ENCODE results near the gene SUSD1.

Gene SUSD1

GRCh38 chr9:111999319-111999718 is 175.8 kb downstream of the SUSD1 start:
- no peak overlapping the region for H3K4me3 ChIP-seq (ENCODE audit: low read depth, low read length)
- H3K9me3 ChIP-seq (ENCODE audit: control insufficient read depth, insufficient read depth, low read depth, low read length) = no peaks in the 10 kb centered on the region
- ChIA-PET POLR2A (no interaction called here), CTCF (no interaction called here)
- TF ChIP-seq ZBTB6 (tag by site-specific recombination; IDR thresholded peaks at IDR 0.05) (no peak), ZNF184 (tag by site-specific recombination; IDR thresholded peaks at IDR 0.05) (no peak), ZNF623 (tag by site-specific recombination; IDR thresholded peaks at IDR 0.05) (no peak), ZNF341 (tag by site-specific recombination; IDR thresholded peaks at IDR 0.05; ENCODE audit: low read depth) (no peak), ZFP3 (tag by site-specific recombination; IDR thresholded peaks at IDR 0.05; ENCODE audit: low read depth) (no peak), ZNF223 (tag by site-specific recombination; IDR thresholded peaks at IDR 0.05) (no peak), SETDB1 (IDR thresholded peaks at IDR 0.05; ENCODE audit: insufficient read length, low read length) (no peak), SCRT1 (tag by site-specific recombination; IDR thresholded peaks at IDR 0.05; ENCODE audit: borderline replicate concordance) (no peak), MZF1 (tag by site-specific recombination; IDR thresholded peaks at IDR 0.05; ENCODE audit: borderline replicate concordance) (no peak)
- H3K27ac ChIP-seq (ENCODE audit: extremely low read depth, low read depth, low read length) = no peak overlapping the region
- no peaks in the 10 kb centered on the region for H3K4me1 ChIP-seq (ENCODE audit: control insufficient read depth, insufficient read depth, low read length)
- no peaks in the 10 kb centered on the region for H3K36me3 ChIP-seq (ENCODE audit: control insufficient read depth in 2 of 2, insufficient read depth in 1 of 2, low read length in 2 of 2)

GRCh38 chr9:111997831-111998230 is 177.3 kb downstream of the SUSD1 start:
- Histone ChIP-seq H3K9me3 (ENCODE audit: control insufficient read depth, insufficient read depth, low read depth, low read length) (no peaks in the 10 kb centered on the region), H3K27ac (ENCODE audit: extremely low read depth, low read depth, low read length) (no peak overlapping the region), H3K4me3 (ENCODE audit: low read depth, low read length) (no peak overlapping the region), H3K4me1 (ENCODE audit: control insufficient read depth, insufficient read depth, low read length) (no peaks in the 10 kb centered on the region), H3K36me3 (ENCODE audit: control insufficient read depth in 2 of 2, insufficient read depth in 1 of 2, low read length in 2 of 2) (no peaks in the 10 kb centered on the region)
- ChIA-PET CTCF (no interaction called here), POLR2A (no interaction called here)
- TF ChIP-seq ZNF707 (tag by site-specific recombination; IDR thresholded peaks at IDR 0.05) (no peak), ZNF280C (tag by site-specific recombination; IDR thresholded peaks at IDR 0.05) (no peak)

GRCh38 chr9:111994831-111995458 is 180.2 kb downstream of the SUSD1 start:
- Histone ChIP-seq H3K9me3 (ENCODE audit: control insufficient read depth, insufficient read depth, low read depth, low read length) (no peaks in the 10 kb centered on the region), H3K4me1 (ENCODE audit: control insufficient read depth, insufficient read depth, low read length) (no peaks in the 10 kb centered on the region), H3K36me3 (ENCODE audit: control insufficient read depth in 2 of 2, insufficient read depth in 1 of 2, low read length in 2 of 2) (no peaks in the 10 kb centered on the region), H3K4me3 (ENCODE audit: low read depth, low read length) (no peak overlapping the region), H3K27ac (ENCODE audit: extremely low read depth, low read depth, low read length) (no peak overlapping the region)
- CTCF ChIA-PET = no interaction called here
- POLR2A ChIA-PET = interaction anchor here (0.6 kb wide), 1 partner anchor 29 kb away, joined by 8 read pairs; no protein-coding TSS in a partner anchor
- TF ChIP-seq ZNF488 (tag by site-specific recombination; IDR thresholded peaks at IDR 0.05) = no peak
- no peak for TF ChIP-seq ZNF239 (tag by site-specific recombination; IDR thresholded peaks at IDR 0.05)
- TF ChIP-seq ZNF791 (tag by site-specific recombination; IDR thresholded peaks at IDR 0.05) = no peak
- TF ChIP-seq ZNF645 (tag by site-specific recombination; IDR thresholded peaks at IDR 0.05) = no peak
- TF ChIP-seq ZNF26 (tag by site-specific recombination; IDR thresholded peaks at IDR 0.05) = no peak
- TF ChIP-seq ZNF148 (tag by site-specific recombination; IDR thresholded peaks at IDR 0.05; ENCODE audit: borderline replicate concordance) = no peak
- no peak for TF ChIP-seq MYNN (tag by site-specific recombination; IDR thresholded peaks at IDR 0.05; ENCODE audit: borderline replicate concordance)
- no peak for TF ChIP-seq ZFP3 (tag by site-specific recombination; IDR thresholded peaks at IDR 0.05; ENCODE audit: low read depth)
- no peak for TF ChIP-seq ZBTB44 (tag by site-specific recombination; IDR thresholded peaks at IDR 0.05)
- no peak for TF ChIP-seq ZNF596 (tag by site-specific recombination; IDR thresholded peaks at IDR 0.05)

Measured in HEK293 (cell line).